Stimulated activated CD4-positive, alpha-beta T cell treated with anti-CD3 and anti-CD28 coated beads, TNF-alpha, amount 100 ng/mL, for 4 hours (primary cell): ENCODE measurements around the gene STAC.
"Not testable (repeated sequence)": the region's sequence is repeated elsewhere in the genome, so short reads cannot be mapped to it uniquely, and the experiment has no call there.

Experiments used
- DNase-seq, 3 experiments: peaks; one replicate each; pipeline ENCODE4 v3.0.0-alpha.2; 2020; ENCODE audit warnings: low read depth in 3 of 3

STAC gene

GRCh38 chr3:36520241-36521006 lies 140.1 kb downstream of the STAC start:
- no peak for DNase-seq

DNA sequence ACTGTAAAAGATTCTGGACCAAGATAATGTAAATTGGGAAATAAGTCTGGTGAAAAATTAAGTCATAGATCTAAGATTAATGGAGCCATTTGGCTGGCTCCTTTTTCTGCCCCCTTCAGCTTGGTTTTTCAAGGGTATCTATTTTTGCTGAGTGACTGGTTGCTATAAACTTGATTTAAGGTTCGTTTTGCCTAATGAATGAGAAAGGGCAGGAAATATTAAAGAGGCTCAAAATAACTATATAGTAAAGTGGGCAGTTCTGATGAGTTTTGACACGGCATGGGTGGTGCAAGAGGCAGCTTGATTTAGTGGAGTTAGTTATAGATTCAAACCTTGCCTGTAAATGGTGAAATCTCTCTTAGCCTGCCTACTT lies 140.7 kb downstream of the STAC start:
- no peak for DNase-seq

DNA sequence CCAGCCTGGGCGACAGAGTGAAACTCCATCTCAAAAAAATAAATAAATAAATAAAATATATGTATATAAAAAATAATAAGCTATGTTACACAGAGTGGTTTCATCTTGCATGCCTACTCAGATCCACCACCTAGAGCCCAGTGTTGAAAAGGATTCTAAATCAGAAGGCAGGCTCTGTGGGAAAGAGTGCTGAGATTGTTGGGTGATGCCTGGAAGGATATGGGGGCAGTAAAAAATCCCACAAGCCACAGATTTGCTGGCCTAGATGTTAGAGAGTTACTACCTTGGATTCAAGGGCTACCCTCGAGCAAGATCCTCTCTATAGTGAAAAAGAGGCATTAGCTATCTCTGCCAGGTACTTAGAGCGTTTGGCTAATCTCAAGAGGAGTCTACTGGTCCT lies 144.3 kb downstream of the STAC start:
- no peak for DNase-seq

DNA sequence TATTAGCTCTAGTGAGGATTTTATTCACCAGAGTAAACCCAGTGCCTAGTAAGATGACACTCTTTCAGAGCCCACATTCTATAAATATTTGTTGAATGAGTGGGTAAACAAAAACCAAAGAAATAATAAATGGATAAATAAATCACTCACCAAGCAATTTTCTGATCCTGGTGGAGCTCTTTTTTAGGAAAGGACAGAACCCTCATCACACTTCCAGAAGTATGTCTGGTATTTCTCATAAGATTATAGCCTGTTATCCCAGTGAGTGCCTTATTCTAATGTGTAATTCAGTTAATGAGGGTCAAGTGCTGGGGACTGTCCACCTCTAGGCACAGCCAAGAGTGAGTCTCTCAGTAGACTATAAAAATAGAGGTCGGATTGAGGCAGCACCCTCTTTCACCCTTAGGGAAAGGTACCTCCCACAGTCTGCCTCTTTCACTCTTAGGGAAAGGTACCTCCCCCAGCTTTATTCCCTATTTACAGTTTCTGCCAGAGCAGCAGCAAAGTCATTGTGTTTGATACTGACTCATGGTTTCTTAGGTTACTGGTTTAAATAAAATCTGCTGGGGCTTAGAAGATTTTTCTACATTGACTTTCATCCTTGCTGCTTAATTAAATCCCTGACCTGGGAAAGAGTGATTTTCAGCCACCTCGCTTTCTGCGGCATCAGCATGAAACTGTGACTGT lies 145.0 kb downstream of the STAC start:
- no peak for DNase-seq

DNA sequence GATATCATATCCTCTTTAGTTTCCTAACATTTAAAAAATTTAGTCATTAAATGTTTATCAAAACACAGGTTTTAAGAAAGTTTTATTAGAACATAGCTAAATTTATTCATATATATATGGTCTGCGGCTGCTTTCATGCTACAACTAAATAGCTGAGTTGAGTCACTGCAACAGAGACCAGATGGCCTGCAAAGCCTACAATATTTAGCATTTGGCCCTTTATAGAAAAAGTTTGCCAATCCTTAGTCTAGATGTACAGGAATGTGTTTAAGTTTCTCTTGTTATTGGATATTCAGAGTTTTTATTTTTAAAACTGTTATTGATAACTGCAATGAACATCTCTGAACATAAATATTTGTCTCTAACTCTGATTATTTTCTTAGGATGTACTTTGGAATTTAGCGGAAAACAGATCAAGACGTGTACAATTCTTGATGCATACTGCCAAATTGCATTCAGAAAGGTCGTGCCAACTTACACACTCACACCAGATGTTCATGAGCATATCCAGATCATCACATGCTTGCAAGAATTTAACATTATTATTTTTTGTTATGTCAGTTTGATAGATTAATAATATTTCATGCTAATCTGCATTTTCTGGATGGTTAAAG lies 157.9 kb downstream of the STAC start:
- no peak for DNase-seq

DNA sequence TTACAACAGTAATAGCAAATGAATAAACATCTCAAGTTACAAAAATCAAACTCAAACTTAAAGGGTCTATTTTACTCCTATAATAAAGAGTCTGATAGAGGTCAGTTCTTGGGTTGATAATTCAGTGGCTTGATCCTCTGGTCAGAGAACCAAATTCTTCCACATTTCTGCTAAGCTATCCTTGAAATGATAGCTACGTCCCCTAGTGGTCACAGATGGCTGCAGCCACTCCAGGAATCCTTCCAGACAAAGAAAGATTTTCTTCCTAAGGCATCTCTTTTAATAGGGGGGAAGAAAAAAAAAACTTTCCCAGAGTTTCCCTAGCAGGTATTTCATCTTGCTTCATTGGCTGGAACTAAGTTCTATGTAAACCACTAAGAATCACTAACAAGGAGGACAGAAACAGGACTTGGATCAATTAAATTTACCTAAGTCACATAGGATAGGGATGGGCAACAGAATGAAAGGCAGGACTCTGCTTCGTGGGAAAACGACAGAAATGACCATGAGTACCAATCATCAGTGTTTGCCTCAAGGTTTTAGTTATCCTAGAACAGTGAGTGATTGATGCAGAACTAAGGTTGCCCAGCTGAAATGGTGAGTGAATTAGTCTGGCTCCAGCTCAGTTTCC lies 160.7 kb downstream of the STAC start:
- DNase-seq, result no peak

GRCh38 chr3:36542186-36542585 lies 161.9 kb downstream of the STAC start:
- DNase-seq, result no peak

- no peak for DNase-seq
Measured at GRCh38 chr3:36543276-36543997, 163.1 kb downstream of the STAC start.

GRCh38 chr3:36546226-36546625 lies 165.9 kb downstream of the STAC start:
- no peak for DNase-seq

- no peak for DNase-seq
Measured at GRCh38 chr3:36548712-36549111, 168.4 kb downstream of the STAC start.

- no peak for DNase-seq
Measured at GRCh38 chr3:36557021-36557707, 176.9 kb downstream of the STAC start.

DNA sequence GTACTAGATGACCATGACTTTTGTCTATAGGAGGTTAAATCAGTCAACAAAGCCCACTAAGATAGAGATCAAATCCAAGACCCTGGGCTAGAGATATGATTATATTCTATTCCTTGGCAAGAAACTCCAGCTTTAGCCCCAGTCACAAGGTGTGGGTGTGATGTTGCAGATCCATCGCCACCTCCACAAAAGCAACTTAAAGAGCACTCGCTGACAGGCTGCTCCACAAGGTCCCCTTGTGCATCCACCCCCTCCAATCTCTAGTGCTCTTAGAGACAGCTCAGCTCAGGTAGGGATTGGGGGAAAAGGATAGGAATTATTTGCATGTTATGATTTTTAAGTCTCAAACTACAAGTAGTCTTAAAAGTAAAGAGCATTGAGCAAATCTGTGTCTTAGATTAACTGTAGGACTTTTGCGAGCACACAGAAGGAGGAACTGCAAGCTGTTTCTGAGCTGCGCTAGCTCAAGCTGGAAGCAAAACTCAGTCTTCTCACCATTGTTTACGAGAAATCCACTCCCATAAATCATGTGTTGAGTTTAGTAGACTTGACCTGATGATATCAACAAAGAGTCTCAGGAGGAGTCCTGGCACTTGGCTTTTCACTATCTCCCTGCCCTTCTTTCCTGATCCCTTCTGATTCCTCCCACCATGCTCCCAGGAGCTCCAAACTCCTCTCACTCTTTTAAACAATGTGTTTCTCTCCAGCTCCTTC lies 177.6 kb downstream of the STAC start:
- no peak for DNase-seq

GRCh38 chr3:36558961-36559360 lies 178.7 kb downstream of the STAC start:
- no peak for DNase-seq

DNA sequence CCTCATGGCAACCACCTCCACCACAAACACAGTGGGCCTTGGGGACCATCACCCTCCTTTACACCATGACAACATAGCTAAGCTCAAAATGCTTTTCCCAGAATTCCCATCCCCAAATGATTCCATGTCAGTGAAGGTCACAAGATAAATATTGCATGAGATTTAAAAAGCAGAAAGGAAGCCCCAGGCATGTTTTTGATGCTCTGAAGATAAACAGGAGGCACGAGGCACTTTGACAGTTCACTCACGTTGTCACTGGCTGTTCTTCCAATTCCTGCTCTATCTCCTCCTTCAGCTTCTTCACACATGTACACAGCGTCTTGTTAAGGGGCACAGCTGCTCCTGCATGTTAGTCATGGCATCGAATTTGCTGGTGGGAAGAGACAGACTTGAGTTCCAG lies 180.4 kb downstream of the STAC start:
- no peak for DNase-seq

DNA sequence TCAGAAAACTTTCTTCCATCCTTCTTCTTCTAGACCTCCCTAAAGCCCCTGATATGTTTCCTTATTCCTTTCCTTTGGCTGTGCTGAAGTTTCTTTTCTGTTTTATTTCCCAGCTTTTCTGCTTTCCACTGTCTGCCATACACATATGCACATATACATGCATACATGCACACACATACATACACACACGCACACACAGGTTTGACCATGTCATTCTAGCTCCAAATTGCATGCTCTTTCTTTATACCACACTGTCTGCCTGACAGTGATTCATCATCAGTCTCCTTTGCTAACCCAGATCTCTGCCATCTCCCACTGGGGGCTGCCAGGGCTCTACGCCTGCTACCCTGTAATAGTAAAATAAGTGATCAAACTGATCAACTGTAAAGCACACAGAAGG lies 181.3 kb downstream of the STAC start:
- DNase-seq, result no peak

DNA sequence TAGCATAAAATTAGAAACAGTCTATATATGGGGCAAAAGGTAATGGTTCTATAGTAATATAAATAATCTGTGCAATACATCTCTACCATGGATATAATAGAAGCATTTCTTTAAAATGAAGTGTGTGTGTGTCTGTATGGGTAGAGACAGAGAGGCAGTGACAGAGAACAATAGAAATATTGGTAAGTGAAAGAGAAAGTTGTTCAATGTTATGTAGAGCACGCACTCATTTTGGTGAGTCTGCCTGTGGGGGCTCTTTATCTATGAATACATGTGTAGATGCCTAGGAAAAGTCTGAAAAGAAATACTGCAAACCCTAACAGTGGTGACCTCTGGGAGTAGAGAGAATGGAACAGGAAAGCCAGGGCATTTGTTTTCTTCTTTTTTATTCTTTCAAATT lies 182.6 kb downstream of the STAC start:
- no peak for DNase-seq

- DNase-seq, result no peak
Measured at GRCh38 chr3:36575241-36575640, 194.9 kb downstream of the STAC start.

DNA sequence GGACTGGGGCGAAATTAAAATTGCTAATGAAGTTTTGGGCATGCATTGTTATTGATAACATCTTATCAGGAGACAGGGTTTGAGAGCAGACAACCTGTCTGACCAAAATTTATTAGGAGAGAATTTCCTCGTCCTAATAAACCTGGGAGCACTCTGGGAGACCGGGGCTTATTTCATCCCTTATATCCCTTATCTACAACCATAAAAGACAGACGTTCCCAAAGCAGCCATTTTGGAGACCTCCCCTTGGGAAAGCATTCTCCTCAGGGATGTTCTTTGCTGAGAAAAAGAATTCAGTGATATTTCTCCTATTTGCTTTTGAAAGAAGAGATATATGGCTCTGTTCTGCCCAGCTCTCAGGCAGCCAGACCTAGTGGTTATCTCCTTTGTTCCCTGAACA lies 198.1 kb downstream of the STAC start:
- DNase-seq, result not testable (repeated sequence)

DNA sequence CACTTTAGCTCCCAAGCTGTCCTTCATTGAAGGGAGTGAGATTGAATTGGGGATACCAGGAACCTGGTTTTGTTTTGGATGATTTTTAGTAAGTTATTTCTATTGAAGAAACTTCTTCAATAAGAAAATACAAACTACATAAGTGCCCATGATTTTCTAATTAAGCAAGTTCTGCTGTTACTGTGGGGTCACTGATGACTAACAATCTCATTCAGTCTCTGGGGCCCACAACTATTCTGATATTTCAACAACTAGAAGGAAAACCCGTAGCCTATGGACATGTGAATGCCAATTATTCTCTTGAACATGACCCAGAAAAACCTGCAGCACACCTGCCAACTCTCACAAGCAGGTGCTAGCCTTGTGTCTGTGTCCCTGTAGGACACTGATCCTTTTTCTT lies 199.4 kb downstream of the STAC start:
- no peak for DNase-seq

GRCh38 chr3:36580716-36581115 lies 200.4 kb downstream of the STAC start:
- no peak for DNase-seq

DNA sequence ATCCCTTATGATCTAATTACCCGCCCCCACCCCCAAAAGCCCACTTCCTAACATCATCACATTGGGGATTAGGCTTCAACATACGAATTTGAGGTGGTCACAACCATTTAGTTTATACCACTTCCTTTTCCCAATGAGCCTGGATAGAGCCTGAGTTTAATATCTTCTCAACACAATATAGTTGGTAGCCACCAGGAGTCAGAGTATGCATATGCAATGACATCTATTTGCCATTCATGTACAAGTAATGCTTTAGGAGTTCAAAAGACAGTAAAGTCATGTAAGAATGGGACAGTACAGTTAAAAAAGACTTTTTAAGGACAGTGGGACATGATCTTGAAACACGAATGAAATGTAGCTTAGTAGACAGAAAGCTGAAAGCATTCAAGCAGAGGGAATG lies 211.7 kb downstream of the STAC start:
- no peak for DNase-seq
